ENCODE data around the gene ENDOU.
A peak's percentile ranks its signal among the peaks of the same experiment; 100 is the strongest.

The ENDOU gene

DNA sequence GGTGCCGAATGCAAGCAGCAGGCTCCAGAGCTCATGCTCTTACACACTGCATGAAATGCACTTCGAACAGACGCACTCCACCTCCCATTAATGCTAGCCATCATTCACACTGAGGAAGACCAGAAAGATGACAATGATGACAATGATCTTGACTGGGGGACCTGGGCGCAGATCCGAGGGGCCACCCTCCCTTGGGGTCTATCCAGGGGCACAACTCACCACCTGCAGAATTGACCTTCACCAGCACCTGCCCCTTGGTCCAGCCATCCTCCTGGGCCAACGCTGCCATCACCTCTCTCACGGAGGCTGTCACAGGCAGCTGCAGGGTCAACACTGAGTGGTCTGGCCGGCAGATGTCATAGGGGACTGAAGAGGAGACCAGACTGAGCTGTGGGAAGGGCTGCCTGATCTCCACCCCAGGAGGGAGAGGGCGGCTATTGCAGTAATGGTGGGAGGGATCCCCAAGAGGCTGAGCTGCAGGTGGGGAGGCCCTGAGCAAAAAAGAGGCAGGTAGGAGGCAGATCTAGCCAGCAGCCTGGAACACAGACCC, 18.1 kb upstream of the ENDOU start:
- H3K9me2 ChIP-seq (replicated peaks; ENCODE audit: low read depth, low read length) = no peaks in the 10 kb centered on the region
- TF ChIP-seq, protein P1, sequence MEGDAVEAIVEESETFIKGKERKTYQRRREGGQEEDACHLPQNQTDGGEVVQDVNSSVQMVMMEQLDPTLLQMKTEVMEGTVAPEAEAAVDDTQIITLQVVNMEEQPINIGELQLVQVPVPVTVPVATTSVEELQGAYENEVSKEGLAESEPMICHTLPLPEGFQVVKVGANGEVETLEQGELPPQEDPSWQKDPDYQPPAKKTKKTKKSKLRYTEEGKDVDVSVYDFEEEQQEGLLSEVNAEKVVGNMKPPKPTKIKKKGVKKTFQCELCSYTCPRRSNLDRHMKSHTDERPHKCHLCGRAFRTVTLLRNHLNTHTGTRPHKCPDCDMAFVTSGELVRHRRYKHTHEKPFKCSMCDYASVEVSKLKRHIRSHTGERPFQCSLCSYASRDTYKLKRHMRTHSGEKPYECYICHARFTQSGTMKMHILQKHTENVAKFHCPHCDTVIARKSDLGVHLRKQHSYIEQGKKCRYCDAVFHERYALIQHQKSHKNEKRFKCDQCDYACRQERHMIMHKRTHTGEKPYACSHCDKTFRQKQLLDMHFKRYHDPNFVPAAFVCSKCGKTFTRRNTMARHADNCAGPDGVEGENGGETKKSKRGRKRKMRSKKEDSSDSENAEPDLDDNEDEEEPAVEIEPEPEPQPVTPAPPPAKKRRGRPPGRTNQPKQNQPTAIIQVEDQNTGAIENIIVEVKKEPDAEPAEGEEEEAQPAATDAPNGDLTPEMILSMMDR (conservative IDR thresholded peaks at IDR 0.05; ENCODE audit: low read length) = no peak
- no peak for TF ChIP-seq EZH2phosphoT487 (IDR thresholded peaks at IDR 0.05; ENCODE audit: borderline replicate concordance)
- H3K36me3 ChIP-seq (ENCODE audit: insufficient read depth, low read length) = peaks cover 3% of the 10 kb centered on the region; the same call in 1 of the 2 replicates
- H3F3A ChIP-seq (ENCODE audit: low read depth) = peaks cover 4% of the 10 kb centered on the region; the same call in 1 of the 2 replicates
- no peaks in the 10 kb centered on the region for H3K27me3 ChIP-seq (ENCODE audit: insufficient read depth, low read length, poor library complexity, severe bottlenecking)
- no peaks in the 10 kb centered on the region for H3K9me3 ChIP-seq (ENCODE audit: insufficient read depth, low read depth, low read length)
- no peak overlapping the region for H3K4me3 ChIP-seq (ENCODE audit: low read length, poor library complexity, severe bottlenecking)
- H3K79me2 ChIP-seq (ENCODE audit: insufficient read depth, low read length) = peaks cover 3% of the 10 kb centered on the region; the same call in 1 of the 2 replicates
- peaks cover 38% of the 10 kb centered on the region for H3K4me1 ChIP-seq (ENCODE audit: insufficient read depth, low read length, poor library complexity, severe bottlenecking)
- no peak overlapping the region for H3K4me2 ChIP-seq (ENCODE audit: low read depth, low read length, poor library complexity, severe bottlenecking)
- H2AFZ ChIP-seq (ENCODE audit: low read length) = no peak overlapping the region
- no peak overlapping the region for H3K9ac ChIP-seq (ENCODE audit: low read depth, low read length, poor library complexity, severe bottlenecking)
- H4K20me1 ChIP-seq (ENCODE audit: insufficient read depth, low read length, poor library complexity, severe bottlenecking) = no peaks in the 10 kb centered on the region

DNA sequence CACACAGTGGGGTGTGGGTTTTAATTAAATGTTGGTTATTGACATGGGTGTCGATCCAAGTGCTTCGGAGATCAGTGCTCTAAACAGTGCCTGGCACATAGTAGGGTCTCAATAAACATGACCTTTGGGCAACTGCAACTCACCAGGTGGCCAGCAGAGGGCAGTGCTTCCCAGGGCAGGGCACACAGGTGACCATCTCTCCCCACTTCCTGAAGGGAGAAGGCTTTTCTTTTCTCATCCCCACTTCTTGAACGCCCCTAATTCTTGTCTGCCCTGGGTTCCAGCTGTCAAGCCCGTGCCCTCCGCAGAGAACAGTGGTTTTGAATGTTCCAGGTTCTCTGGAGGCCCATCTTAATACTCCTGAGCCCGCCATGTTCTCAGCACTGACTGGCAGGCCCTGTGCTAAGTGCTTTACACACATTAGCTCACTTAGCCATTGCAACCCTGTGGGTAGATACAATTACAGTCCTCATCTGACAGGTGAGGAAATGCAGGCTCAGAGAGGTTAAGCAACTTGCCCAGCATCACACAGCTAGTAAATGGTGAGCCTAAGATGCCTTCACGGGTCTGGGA, 17.0 kb upstream of the ENDOU start:
- no peak overlapping the region for H3K4me3 ChIP-seq (ENCODE audit: low read length, poor library complexity, severe bottlenecking)
- H3F3A ChIP-seq (ENCODE audit: low read depth) = peaks cover 4% of the 10 kb centered on the region; the same call in 1 of the 2 replicates
- H3K27me3 ChIP-seq (ENCODE audit: insufficient read depth, low read length, poor library complexity, severe bottlenecking) = no peaks in the 10 kb centered on the region
- no peaks in the 10 kb centered on the region for H4K20me1 ChIP-seq (ENCODE audit: insufficient read depth, low read length, poor library complexity, severe bottlenecking)
- no peaks in the 10 kb centered on the region for H3K9me3 ChIP-seq (ENCODE audit: insufficient read depth, low read depth, low read length)
- H3K79me2 ChIP-seq (ENCODE audit: insufficient read depth, low read length) = peaks cover 3% of the 10 kb centered on the region; the same call in 1 of the 2 replicates
- no peak for TF ChIP-seq EZH2phosphoT487 (IDR thresholded peaks at IDR 0.05; ENCODE audit: borderline replicate concordance)
- TF ChIP-seq, protein P1 (conservative IDR thresholded peaks at IDR 0.05; ENCODE audit: low read length) = peak; percentile 99
- peaks cover 42% of the 10 kb centered on the region for H3K4me1 ChIP-seq (ENCODE audit: insufficient read depth, low read length, poor library complexity, severe bottlenecking)
- H3K36me3 ChIP-seq (ENCODE audit: insufficient read depth, low read length) = peaks cover 3% of the 10 kb centered on the region; the same call in 1 of the 2 replicates
- H3K4me2 ChIP-seq (ENCODE audit: low read depth, low read length, poor library complexity, severe bottlenecking) = peak overlapping the region; percentile 88
- H2AFZ ChIP-seq (ENCODE audit: low read length) = no peak overlapping the region
- no peaks in the 10 kb centered on the region for H3K9me2 ChIP-seq (replicated peaks; ENCODE audit: low read depth, low read length)
- no peak overlapping the region for H3K9ac ChIP-seq (ENCODE audit: low read depth, low read length, poor library complexity, severe bottlenecking)

DNA sequence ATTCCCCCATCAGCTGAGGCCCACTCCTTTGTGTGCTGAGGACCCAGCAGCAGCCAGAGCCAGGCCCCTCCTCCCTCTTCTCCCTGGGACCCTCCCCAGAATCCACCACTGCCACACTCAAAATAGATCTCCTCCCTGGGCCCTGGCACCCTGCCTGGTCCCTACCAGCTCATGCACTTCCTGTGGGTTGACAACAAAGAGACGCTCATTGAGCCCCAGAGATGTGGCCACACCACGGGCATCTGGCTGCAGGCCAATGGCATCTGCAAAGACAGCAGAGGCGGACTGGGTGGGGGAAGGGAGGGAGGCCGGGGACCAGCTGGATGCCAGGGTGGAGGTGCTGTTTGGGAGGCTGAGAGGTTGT, 16.0 kb upstream of the ENDOU start:
- Histone ChIP-seq H3K4me1 (ENCODE audit: insufficient read depth, low read length, poor library complexity, severe bottlenecking) (peaks cover 42% of the 10 kb centered on the region), H3K27me3 (ENCODE audit: insufficient read depth, low read length, poor library complexity, severe bottlenecking) (no peaks in the 10 kb centered on the region), H3K9me2 (replicated peaks; ENCODE audit: low read depth, low read length) (no peaks in the 10 kb centered on the region), H3K9ac (ENCODE audit: low read depth, low read length, poor library complexity, severe bottlenecking) (peak overlapping the region; percentile 77), H2AFZ (ENCODE audit: low read length) (no peak overlapping the region), H3K4me3 (ENCODE audit: low read length, poor library complexity, severe bottlenecking) (peak overlapping the region; percentile 57), H3K79me2 (ENCODE audit: insufficient read depth, low read length) (peaks cover 3% of the 10 kb centered on the region; the same call in 1 of the 2 replicates), H3K4me2 (ENCODE audit: low read depth, low read length, poor library complexity, severe bottlenecking) (peak overlapping the region; percentile 88), H4K20me1 (ENCODE audit: insufficient read depth, low read length, poor library complexity, severe bottlenecking) (no peaks in the 10 kb centered on the region), H3K9me3 (ENCODE audit: insufficient read depth, low read depth, low read length) (no peaks in the 10 kb centered on the region), H3K36me3 (ENCODE audit: insufficient read depth, low read length) (no peaks in the 10 kb centered on the region), H3F3A (ENCODE audit: low read depth) (peaks cover 4% of the 10 kb centered on the region; the same call in 1 of the 2 replicates)
- TF ChIP-seq, protein P1 (conservative IDR thresholded peaks at IDR 0.05; ENCODE audit: low read length) = no peak
- TF ChIP-seq EZH2phosphoT487 (IDR thresholded peaks at IDR 0.05; ENCODE audit: borderline replicate concordance) = no peak
